GM19025 (cell line): Measurements from ENCODE around the gene MYL10.

Source experiments
- ATAC-seq: cut with Tn5 transposase; IDR thresholded peaks from one replicate; pipeline ENCODE4 v1.9.1; 2021; ENCODE audit warnings: mild to moderate bottlenecking, low read depth, moderate library complexity; ENCODE audit not compliant: unreplicated experiment

MYL10 gene

DNA sequence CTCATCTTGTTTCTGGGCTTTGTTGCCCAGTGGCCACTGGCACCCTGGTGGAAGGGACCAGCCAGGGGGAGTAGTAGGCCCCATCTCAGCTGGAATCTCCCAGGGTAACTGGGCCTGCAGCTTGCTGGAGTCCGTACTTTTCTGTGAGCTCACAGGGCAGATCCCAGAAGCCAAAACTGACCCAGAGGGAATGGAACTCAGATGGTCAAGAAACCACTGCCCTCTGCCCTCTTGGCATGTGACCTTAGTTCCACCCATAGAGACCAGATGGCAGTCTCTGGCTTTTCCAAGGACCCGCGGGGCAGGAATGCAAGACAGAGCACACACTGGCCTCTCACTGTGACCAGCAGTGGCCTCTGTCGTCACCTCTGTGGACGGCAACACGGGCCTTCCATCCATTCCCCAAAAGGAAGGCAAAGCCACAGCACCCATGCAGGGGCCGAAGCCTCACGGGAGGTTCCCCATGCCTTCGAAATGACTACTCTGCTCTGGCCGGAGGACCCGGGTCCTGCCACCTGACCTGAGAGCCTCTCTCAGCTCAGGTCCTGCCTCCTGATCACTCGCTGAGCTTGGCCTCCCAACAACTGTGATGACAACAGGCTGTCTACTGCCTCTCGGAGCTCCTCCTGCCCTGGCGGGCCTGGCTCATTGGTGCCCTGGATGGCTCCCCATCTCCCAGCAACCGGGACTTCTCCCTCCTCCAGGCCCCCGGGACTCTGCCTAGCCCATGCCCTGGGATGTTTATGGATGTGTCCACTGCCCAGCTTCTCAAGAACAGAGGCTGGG, 29.9 kb downstream of the MYL10 start:
- ATAC-seq, result no peak

GRCh38 chr7:101598422-101598985, 30.6 kb downstream of the MYL10 start:
- ATAC-seq, result no peak

DNA sequence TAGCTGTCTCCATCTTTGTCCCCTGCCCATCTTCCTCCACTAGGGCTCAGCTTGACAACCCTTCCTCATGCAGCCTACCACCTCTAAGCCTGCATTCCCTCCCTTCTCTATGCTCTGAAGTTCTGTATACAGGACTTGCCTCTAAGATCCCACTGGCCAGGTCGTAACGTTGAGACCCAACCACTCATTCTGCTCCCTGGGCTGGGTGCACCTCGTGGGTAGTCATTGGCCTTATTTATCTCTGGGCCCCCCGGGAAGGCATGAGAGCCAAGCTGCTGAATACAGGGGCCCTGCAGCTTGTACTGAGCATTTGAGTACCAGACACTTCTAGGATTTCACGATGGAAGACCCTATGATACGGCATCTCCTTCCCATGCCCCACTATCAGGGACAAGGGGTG, 31.2 kb downstream of the MYL10 start:
- no peak for ATAC-seq

DNA sequence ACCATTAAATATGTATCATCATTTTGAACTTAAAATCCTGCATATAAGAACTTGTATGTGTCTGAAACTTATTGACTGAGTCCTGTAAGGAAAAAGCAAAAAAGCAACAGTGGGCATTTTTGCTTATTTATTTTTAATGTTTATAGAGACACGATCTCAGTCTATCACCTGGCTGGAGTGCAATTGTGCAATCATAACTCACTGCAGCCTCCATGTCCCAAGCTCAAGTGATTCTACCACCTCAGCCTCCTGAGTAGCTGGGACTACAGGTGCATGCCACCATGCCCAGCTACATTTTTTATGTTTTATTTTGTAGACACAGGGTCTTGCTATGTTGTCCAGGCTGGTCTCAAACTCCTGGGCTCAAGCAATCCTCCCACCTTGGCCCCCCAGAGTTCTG, 32.2 kb downstream of the MYL10 start:
- no peak for ATAC-seq

GRCh38 chr7:101595766-101596537, 33.1 kb downstream of the MYL10 start:
- no peak for ATAC-seq

- ATAC-seq, result no peak
Observed at GRCh38 chr7:101595246-101595645, 33.9 kb downstream of the MYL10 start.

DNA sequence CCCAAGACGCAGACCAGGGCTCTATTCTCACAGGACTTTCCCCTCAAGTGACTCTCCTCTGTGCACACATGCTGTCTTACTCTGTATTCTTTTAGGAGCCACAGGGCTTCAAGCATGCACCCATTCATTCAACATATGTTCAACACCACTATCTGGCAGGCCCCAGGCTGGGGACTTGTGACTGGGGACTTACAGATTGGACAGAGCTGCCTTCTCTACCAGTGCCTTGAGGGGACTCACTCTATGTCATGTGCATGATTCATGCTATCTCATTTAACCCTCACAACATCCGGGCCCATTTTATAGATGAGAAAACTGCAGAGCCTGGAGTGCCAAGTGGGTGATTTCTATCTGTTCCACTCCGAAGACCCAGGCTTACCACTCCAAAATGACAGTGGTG, 34.3 kb downstream of the MYL10 start:
- no peak for ATAC-seq

DNA sequence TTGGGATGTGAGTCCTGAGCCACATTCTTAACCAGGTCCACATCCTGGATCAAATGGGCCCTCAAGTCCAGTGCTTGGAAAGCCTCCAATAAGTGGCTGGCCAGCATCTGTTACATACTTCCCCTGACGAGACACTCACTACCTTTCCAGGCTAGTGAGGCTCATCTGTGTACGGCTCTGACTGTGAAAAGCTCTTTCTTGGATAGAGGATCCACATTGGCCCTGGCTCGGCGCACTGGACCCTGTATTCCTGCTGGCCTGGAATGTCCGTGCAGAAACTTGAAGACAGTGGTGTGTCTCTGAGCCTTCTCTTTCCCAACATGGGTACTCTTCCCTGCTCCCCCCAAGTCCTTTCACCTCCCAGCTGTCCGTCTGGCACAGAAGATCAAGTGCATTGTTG, 35.5 kb downstream of the MYL10 start:
- no peak for ATAC-seq

DNA sequence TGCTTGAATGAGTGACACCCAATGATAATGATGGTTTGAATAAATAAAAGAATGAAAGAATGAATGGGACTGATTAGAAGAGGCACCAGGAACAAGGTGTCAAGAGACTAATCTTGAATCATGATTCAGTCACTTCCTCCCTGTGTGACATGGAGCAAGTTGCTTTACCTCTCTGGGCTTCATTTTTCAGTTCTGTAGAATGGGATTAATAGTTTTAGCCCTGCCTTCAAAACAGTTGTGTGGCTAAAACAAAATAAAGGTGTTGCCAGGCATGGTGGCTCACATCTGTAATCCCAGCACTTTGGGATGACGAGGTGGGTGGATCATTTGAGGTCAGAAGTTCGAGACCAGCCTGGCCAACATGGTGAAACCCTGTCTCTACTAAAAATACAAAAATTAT, 37.6 kb downstream of the MYL10 start:
- no peak for ATAC-seq

- no peak for ATAC-seq
Observed at GRCh38 chr7:101590663-101591435, 38.2 kb downstream of the MYL10 start.

GRCh38 chr7:101589976-101590662, 39.0 kb downstream of the MYL10 start:
- ATAC-seq, result no peak

DNA sequence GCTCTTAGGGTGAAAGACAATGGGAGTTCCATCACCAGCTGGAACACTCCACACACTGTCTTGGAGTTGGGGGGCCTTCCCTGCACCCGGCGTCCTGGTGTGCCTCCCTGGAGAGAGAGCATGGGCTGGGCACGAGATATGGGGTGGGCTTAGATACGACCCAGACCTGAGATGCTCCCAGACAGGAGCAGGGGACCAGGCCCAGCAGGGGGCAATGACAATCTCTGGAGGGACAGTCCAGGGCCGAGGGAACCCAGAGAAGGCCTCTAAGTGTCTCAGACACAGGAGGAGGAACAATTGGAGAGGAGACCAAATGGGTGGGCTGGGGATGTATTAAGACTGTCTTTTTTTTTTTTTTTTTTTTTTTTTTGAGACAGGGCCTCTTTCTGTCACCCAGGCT, 40.0 kb downstream of the MYL10 start:
- ATAC-seq, result no peak

DNA sequence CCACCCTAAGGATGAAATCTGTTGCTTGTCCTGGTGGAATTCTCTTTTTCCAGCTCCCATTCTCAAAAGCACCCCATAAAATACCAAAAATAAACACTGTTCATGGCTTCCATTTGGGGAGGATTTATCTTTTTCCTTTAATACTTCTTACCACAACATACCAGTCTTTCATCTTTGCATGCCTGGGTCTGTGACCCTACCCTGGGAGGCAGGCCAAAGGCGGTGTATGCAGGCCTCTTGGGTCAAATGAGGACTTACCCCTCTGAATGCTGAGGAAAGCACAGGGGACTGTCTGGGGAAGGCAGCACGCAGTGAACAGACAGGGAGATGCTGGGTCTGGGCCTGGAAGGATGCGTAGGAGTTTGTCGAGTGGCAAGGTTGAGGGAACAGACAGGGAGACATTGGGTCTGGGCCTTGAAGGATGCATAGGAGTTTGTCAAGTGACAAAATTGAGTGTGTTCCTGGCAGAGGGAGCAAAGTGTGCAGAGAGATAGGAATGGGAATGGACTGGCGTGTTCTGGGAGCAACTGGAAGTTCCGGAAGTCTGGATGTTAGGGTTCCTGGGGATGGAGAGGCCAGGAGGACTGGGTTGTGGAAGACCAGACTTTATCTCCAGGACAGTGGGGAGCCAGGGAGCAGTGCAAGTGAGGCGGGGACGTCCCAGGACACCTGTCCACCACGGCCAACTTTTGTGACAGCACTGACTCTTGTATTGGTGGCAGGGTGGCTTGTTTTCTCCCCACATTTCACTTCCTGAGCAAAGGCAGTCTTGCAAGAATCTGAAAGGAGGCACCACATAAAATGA, 40.8 kb downstream of the MYL10 start:
- ATAC-seq, result no peak

DNA sequence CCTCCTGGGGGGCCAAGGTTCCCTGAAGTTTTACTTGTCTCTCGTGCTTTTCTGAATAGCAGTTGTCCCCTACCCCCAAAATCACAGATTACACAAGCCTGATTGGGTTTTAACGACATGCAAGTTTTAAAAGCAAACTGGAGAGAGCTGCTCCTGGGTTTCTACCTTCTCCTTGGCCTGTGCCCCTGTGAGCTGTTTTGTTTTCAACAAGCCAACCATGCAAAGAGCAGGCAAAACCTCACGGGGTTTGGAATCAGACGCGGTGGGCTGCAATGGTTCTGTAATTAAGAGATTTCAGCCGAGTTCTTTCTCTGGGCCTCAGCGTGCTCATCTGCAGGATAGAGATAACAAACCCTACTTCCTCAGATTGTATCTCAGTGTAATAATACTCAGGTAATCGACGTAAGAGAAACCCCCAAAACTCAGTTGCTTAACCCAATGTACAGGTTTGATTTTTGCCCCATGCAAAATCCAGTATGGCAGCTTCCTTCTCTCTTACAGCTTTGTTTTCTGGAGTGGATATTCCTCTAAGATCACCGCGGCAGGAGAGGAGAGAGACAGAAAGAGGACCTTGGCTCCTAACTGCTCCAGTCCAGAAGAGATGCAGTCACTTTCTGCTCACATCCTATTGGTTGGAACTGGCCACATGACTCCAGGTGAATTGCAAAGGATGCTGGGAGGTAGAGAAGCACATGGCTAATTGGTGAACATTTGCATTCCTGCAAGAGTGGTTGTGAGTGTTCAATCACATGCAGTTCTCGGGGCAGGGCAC, 42.0 kb downstream of the MYL10 start:
- no peak for ATAC-seq

- no peak for ATAC-seq
Observed at GRCh38 chr7:101586078-101586905, 42.8 kb downstream of the MYL10 start.

GRCh38 chr7:101582971-101583370, 46.1 kb downstream of the MYL10 start:
- no peak for ATAC-seq

DNA sequence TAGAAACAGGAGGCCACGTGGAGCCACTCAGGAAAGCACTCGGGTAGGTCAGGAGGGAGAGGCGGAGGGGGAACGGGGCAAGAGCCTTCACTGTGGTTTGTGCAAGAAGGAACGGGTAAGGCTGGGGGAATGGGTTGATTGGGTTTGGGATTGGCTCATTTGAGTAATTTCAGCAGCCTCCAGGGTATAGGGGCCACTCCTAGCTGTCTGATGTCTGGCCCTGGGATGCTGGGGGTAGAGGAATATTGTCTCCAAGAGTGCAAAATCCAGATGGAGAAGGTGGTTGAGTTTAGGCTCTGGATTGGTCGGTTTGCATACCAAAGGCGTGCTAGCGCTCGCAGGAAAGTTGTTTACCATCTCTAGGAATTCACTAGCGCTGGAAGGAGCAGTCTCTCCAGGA, 47.2 kb downstream of the MYL10 start:
- no peak for ATAC-seq

DNA sequence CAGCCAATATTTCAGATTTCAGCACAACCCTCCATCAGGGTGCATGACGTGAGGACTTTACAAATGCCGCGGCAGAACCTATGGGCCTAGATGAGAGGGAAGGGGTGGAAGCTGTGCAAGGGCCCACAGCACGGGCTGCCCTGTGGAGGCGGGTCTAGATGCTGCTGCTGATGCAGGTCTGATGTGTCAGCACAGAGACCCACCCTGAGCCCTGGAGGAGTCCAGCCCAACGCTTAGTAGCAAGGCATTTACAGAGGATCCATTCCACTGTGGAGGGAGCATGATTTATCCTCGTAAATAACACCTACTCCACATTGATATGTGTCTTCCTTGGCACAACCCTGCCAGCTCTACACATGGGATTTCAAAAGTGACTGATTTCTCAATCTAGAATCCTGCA, 48.5 kb downstream of the MYL10 start:
- no peak for ATAC-seq
